SJCRH30 (cell line): ENCODE results near the gene ATOSA. TPM values are rescaled to one million over a fixed set of nuclear protein-coding genes. Genes with fewer than 3 reads are reported as not detected.

Experiments used
- DNase-seq, 2 experiments: peaks; one replicate each; pipeline ENCODE4 v3.0.0-alpha.2; 2015 to 2020
- H3K27ac ChIP-seq: fragments of 250-450 bp; sonication (Bioruptor Pico); 2 replicates; pipeline ENCODE4 v1.5.1; 2020; ENCODE audit warnings: mild to moderate bottlenecking, moderate library complexity
- H3K27me3 ChIP-seq: fragments of 250-450 bp; sonication (Bioruptor Pico); 2 replicates; pipeline ENCODE4 v1.5.1; 2020; ENCODE audit warnings: mild to moderate bottlenecking, moderate library complexity
- H3K36me3 ChIP-seq: fragments of 250-450 bp; sonication (Bioruptor Pico); 2 replicates; pipeline ENCODE4 v1.5.1; 2020; ENCODE audit warnings: mild to moderate bottlenecking, moderate library complexity
- H3K4me1 ChIP-seq: fragments of 250-450 bp; sonication (Bioruptor Pico); 2 replicates; pipeline ENCODE4 v1.5.1; 2020; ENCODE audit warnings: mild to moderate bottlenecking, moderate library complexity
- H3K4me3 ChIP-seq: fragments of 250-450 bp; sonication (Bioruptor Pico); 2 replicates; pipeline ENCODE4 v1.5.1; 2020; ENCODE audit warnings: mild to moderate bottlenecking, moderate library complexity
- H3K9me3 ChIP-seq: fragments of 250-450 bp; sonication (Bioruptor Pico); replicated peaks from 2 replicates; pipeline ENCODE4 v1.5.1; 2020; ENCODE audit warnings: mild to moderate bottlenecking, moderate library complexity
- total RNA-seq: library from RNA; depleted of rRNA; stranded (reverse); fragments of >200 nt; shearing (Covaris generic); gene quantifications from 2 replicates; pipeline ENCODE4 v1.2.3, GENCODE V29; 2014

ATOSA gene
- total RNA-seq, 1 experiment from 2014 or later: 3.0 TPM

GRCh38 chr15:52673734-52674133 is 5.5 kb downstream of the ATOSA start:
- Histone ChIP-seq H3K9me3 (no peaks in the 10 kb centered on the region), H3K4me3 (no peak overlapping the region), H3K27ac (no peak overlapping the region), H3K4me1 (peaks cover 3% of the 10 kb centered on the region; the same call in 1 of the 2 replicates), H3K27me3 (no peaks in the 10 kb centered on the region), H3K36me3 (no peaks in the 10 kb centered on the region)
- DNase-seq: no peak

- Histone ChIP-seq H3K27ac (no peak overlapping the region), H3K4me1 (peaks cover 3% of the 10 kb centered on the region; the same call in 1 of the 2 replicates), H3K27me3 (no peaks in the 10 kb centered on the region), H3K4me3 (no peak overlapping the region), H3K9me3 (no peaks in the 10 kb centered on the region), H3K36me3 (no peaks in the 10 kb centered on the region)
- DNase-seq: no peak
Measured at GRCh38 chr15:52673312-52673711, 5.9 kb downstream of the ATOSA start.

- H3K27me3 ChIP-seq: no peaks in the 10 kb centered on the region
- H3K36me3 ChIP-seq: no peaks in the 10 kb centered on the region
- DNase-seq: no peak
- H3K9me3 ChIP-seq: no peaks in the 10 kb centered on the region
- H3K4me3 ChIP-seq: no peak overlapping the region
- no peak overlapping the region for H3K27ac ChIP-seq
- peaks cover 3% of the 10 kb centered on the region; the same call in 1 of the 2 replicates for H3K4me1 ChIP-seq
Measured at GRCh38 chr15:52672661-52673060, 6.5 kb downstream of the ATOSA start.

GRCh38 chr15:52670087-52670486 is 9.1 kb downstream of the ATOSA start:
- no peaks in the 10 kb centered on the region for H3K36me3 ChIP-seq

GRCh38 chr15:52668133-52668532 is 11.1 kb downstream of the ATOSA start:
- H3K27ac ChIP-seq: no peak overlapping the region
- H3K4me1 ChIP-seq: peaks cover 3% of the 10 kb centered on the region; the same call in 1 of the 2 replicates
- no peaks in the 10 kb centered on the region for H3K9me3 ChIP-seq
- no peak overlapping the region for H3K4me3 ChIP-seq
- DNase-seq: no peak
- no peaks in the 10 kb centered on the region for H3K36me3 ChIP-seq
- no peaks in the 10 kb centered on the region for H3K27me3 ChIP-seq

More at GRCh38 chr15:52670087-52670486, 9.1 kb downstream of the ATOSA start:
- H3K27ac ChIP-seq: no peak overlapping the region
- peak in 1 of 2 experiments; percentile 50 for DNase-seq
- H3K27me3 ChIP-seq: no peaks in the 10 kb centered on the region
- H3K4me3 ChIP-seq: no peak overlapping the region
- no peaks in the 10 kb centered on the region for H3K9me3 ChIP-seq
- peaks cover 3% of the 10 kb centered on the region; the same call in 1 of the 2 replicates for H3K4me1 ChIP-seq

- H3K36me3 ChIP-seq: no peaks in the 10 kb centered on the region
- H3K9me3 ChIP-seq: no peaks in the 10 kb centered on the region
- no peak for DNase-seq
- H3K27ac ChIP-seq: no peak overlapping the region
- H3K4me1 ChIP-seq: peaks cover 3% of the 10 kb centered on the region; the same call in 1 of the 2 replicates
- H3K4me3 ChIP-seq: no peak overlapping the region
- no peaks in the 10 kb centered on the region for H3K27me3 ChIP-seq
Measured at GRCh38 chr15:52667597-52667996, 11.6 kb downstream of the ATOSA start.

GRCh38 chr15:52663536-52664294 is 15.5 kb downstream of the ATOSA start:
- H3K27me3 ChIP-seq: no peaks in the 10 kb centered on the region
- no peak for DNase-seq
- H3K4me1 ChIP-seq: no peaks in the 10 kb centered on the region
- no peaks in the 10 kb centered on the region for H3K36me3 ChIP-seq
- no peak overlapping the region for H3K27ac ChIP-seq
- no peaks in the 10 kb centered on the region for H3K9me3 ChIP-seq
- no peak overlapping the region for H3K4me3 ChIP-seq

GRCh38 chr15:52661909-52662308 is 17.3 kb downstream of the ATOSA start:
- H3K27ac ChIP-seq: no peak overlapping the region
- no peak for DNase-seq

GRCh38 chr15:52660192-52660591 is 19.0 kb downstream of the ATOSA start:
- Histone ChIP-seq H3K36me3 (no peaks in the 10 kb centered on the region), H3K4me1 (no peaks in the 10 kb centered on the region), H3K9me3 (no peaks in the 10 kb centered on the region), H3K27ac (no peak overlapping the region), H3K4me3 (no peak overlapping the region), H3K27me3 (no peaks in the 10 kb centered on the region)
- DNase-seq: no peak

More at GRCh38 chr15:52661909-52662308, 17.3 kb downstream of the ATOSA start:
- no peaks in the 10 kb centered on the region for H3K36me3 ChIP-seq
- H3K27me3 ChIP-seq: no peaks in the 10 kb centered on the region
- H3K9me3 ChIP-seq: no peaks in the 10 kb centered on the region
- H3K4me3 ChIP-seq: no peak overlapping the region
- no peaks in the 10 kb centered on the region for H3K4me1 ChIP-seq

- H3K27ac ChIP-seq: no peak overlapping the region
- no peaks in the 10 kb centered on the region for H3K4me1 ChIP-seq
- H3K9me3 ChIP-seq: no peaks in the 10 kb centered on the region
- H3K36me3 ChIP-seq: no peaks in the 10 kb centered on the region
- no peak overlapping the region for H3K4me3 ChIP-seq
- no peaks in the 10 kb centered on the region for H3K27me3 ChIP-seq
- DNase-seq: no peak
Measured at GRCh38 chr15:52658955-52659354, 20.2 kb downstream of the ATOSA start.

- Histone ChIP-seq H3K36me3 (no peaks in the 10 kb centered on the region), H3K9me3 (no peaks in the 10 kb centered on the region), H3K4me1 (no peaks in the 10 kb centered on the region; the same call in 1 of the 2 replicates), H3K27me3 (no peaks in the 10 kb centered on the region), H3K27ac (no peak overlapping the region), H3K4me3 (no peak overlapping the region)
- no peak for DNase-seq
Measured at GRCh38 chr15:52657338-52657737, 21.9 kb downstream of the ATOSA start.

GRCh38 chr15:52656412-52656811 is 22.8 kb downstream of the ATOSA start:
- no peaks in the 10 kb centered on the region; the same call in 1 of the 2 replicates for H3K4me1 ChIP-seq
- no peaks in the 10 kb centered on the region for H3K9me3 ChIP-seq
- no peak overlapping the region for H3K4me3 ChIP-seq
- H3K27ac ChIP-seq: no peak overlapping the region
- DNase-seq: no peak
- H3K36me3 ChIP-seq: no peaks in the 10 kb centered on the region
- no peaks in the 10 kb centered on the region for H3K27me3 ChIP-seq

GRCh38 chr15:52653431-52653964 is 25.7 kb downstream of the ATOSA start:
- no peak overlapping the region for H3K27ac ChIP-seq
- no peaks in the 10 kb centered on the region; the same call in 1 of the 2 replicates for H3K4me1 ChIP-seq
- DNase-seq: peak; percentile 6 to 41
- H3K27me3 ChIP-seq: no peaks in the 10 kb centered on the region
- no peaks in the 10 kb centered on the region for H3K36me3 ChIP-seq
- H3K9me3 ChIP-seq: no peaks in the 10 kb centered on the region
- H3K4me3 ChIP-seq: no peak overlapping the region

- no peak for DNase-seq
Measured at GRCh38 chr15:52652984-52653383, 26.2 kb downstream of the ATOSA start.

GRCh38 chr15:52652286-52652685 is 26.9 kb downstream of the ATOSA start:
- Histone ChIP-seq H3K27me3 (no peaks in the 10 kb centered on the region), H3K4me3 (peak overlapping the region; percentile 45), H3K27ac (no peak overlapping the region), H3K4me1 (no peaks in the 10 kb centered on the region; the same call in 1 of the 2 replicates), H3K9me3 (no peaks in the 10 kb centered on the region), H3K36me3 (no peaks in the 10 kb centered on the region)
- no peak for DNase-seq

More at GRCh38 chr15:52652984-52653383, 26.2 kb downstream of the ATOSA start:
- no peak overlapping the region for H3K27ac ChIP-seq
- H3K4me3 ChIP-seq: no peak overlapping the region
- no peaks in the 10 kb centered on the region for H3K27me3 ChIP-seq
- H3K4me1 ChIP-seq: no peaks in the 10 kb centered on the region; the same call in 1 of the 2 replicates
- no peaks in the 10 kb centered on the region for H3K36me3 ChIP-seq
- no peaks in the 10 kb centered on the region for H3K9me3 ChIP-seq
